ACC112 (cell line): Measurements from ENCODE around the gene RXFP3.
"Not testable (repeated sequence)": the region's sequence is repeated elsewhere in the genome, so short reads cannot be mapped to it uniquely, and the experiment has no call there.

Source experiments
- H2AFZ ChIP-seq: fragments of 200-600 bp; sonication (generic); one replicate; pipeline ENCODE4 v1.6.0; 2017; ENCODE audit warnings: antibody characterized with exemption, low read length; ENCODE audit not compliant: unreplicated experiment
- H3K27ac ChIP-seq: fragments of 200-600 bp; sonication (generic); 2 replicates; pipeline ENCODE4 v1.5.1; 2014; ENCODE audit warnings: low read depth, mild to moderate bottlenecking, antibody characterized with exemption, low read length, moderate library complexity
- H3K27me3 ChIP-seq: fragments of 200-600 bp; sonication (generic); 2 replicates; pipeline ENCODE4 v1.6.1; 2014; ENCODE audit warnings: mild to moderate bottlenecking, antibody characterized with exemption, low read length, moderate library complexity, mixed read lengths; ENCODE audit not compliant: insufficient read depth
- H3K36me3 ChIP-seq: fragments of 200-600 bp; sonication (generic); 2 replicates; pipeline ENCODE4 v1.6.1; 2016; ENCODE audit warnings: mild to moderate bottlenecking, antibody characterized with exemption, low read length, moderate library complexity, mixed read lengths; ENCODE audit not compliant: insufficient read depth
- H3K4me1 ChIP-seq: fragments of 200-600 bp; sonication (generic); one replicate; pipeline ENCODE4 v1.6.1; 2016; ENCODE audit warnings: low read length, mixed read lengths; ENCODE audit not compliant: insufficient read depth, unreplicated experiment, control insufficient read depth
- H3K4me3 ChIP-seq: fragments of 200-600 bp; sonication (generic); 2 replicates; pipeline ENCODE4 v1.5.1; 2014; ENCODE audit warnings: mild to moderate bottlenecking, low read depth, low read length
- H3K79me2 ChIP-seq: fragments of 200-600 bp; sonication (generic); one replicate; pipeline ENCODE4 v1.6.0; 2016; ENCODE audit warnings: low read length; ENCODE audit not compliant: control insufficient read depth, unreplicated experiment, insufficient read depth

RXFP3 gene

GRCh38 chr5:33903118-33903517 is 33.1 kb upstream of the RXFP3 start:
- Histone ChIP-seq H3K79me2 (no peaks in the 10 kb centered on the region), H3K36me3 (no peaks in the 10 kb centered on the region; the same call in 1 of the 2 replicates), H3K4me1 (no peaks in the 10 kb centered on the region), H2AFZ (no peak overlapping the region), H3K27me3 (no peaks in the 10 kb centered on the region), H3K4me3 (no peak overlapping the region), H3K27ac (no peak overlapping the region)

DNA sequence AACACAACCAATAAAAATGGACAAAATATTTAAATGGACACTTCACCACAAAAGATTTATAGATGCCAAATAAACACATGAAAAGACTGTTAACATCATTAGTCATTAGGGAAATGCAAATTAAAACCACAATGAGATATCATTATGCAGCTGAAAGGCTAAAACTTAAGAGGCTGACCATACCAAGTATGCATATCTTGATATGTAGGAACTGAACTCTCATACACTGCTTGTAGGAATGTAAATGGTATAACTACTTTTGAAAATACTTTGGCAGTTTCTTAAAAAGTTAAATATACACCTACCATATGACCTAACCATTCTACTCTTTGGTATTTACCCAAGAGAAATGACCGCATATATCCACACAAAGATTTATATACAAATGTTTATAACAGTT is 30.8 kb upstream of the RXFP3 start:
- H3K79me2 ChIP-seq, result no peaks in the 10 kb centered on the region
- no peak overlapping the region for H3K4me3 ChIP-seq
- no peaks in the 10 kb centered on the region; the same call in 1 of the 2 replicates for H3K36me3 ChIP-seq
- H3K27me3 ChIP-seq, result no peaks in the 10 kb centered on the region
- no peak overlapping the region for H2AFZ ChIP-seq
- H3K27ac ChIP-seq, result no peak overlapping the region
- no peaks in the 10 kb centered on the region for H3K4me1 ChIP-seq

- not testable (repeated sequence) for H3K27me3 ChIP-seq, H3K4me1 ChIP-seq, H3K4me3 ChIP-seq, H3K36me3 ChIP-seq, H3K79me2 ChIP-seq, H3K27ac ChIP-seq, H2AFZ ChIP-seq
These were observed 29.9 kb upstream of the RXFP3 start for GRCh38 chr5:33906248-33906647.

GRCh38 chr5:33914844-33915243 is 21.3 kb upstream of the RXFP3 start:
- H3K4me1 ChIP-seq, H3K27ac ChIP-seq, H2AFZ ChIP-seq, H3K36me3 ChIP-seq, H3K79me2 ChIP-seq, H3K4me3 ChIP-seq: not testable (repeated sequence)
- peaks cover 17% of the 10 kb centered on the region; the same call in 1 of the 2 replicates for H3K27me3 ChIP-seq

GRCh38 chr5:33921002-33921401 is 15.2 kb upstream of the RXFP3 start:
- peaks cover 15% of the 10 kb centered on the region; the same call in 1 of the 2 replicates for H3K27me3 ChIP-seq
- no peak overlapping the region for H2AFZ ChIP-seq
- H3K27ac ChIP-seq, result no peak overlapping the region
- no peaks in the 10 kb centered on the region for H3K79me2 ChIP-seq
- H3K4me3 ChIP-seq, result no peak overlapping the region
- H3K36me3 ChIP-seq, result no peaks in the 10 kb centered on the region
- H3K4me1 ChIP-seq, result no peaks in the 10 kb centered on the region

GRCh38 chr5:33925278-33925677 is 10.9 kb upstream of the RXFP3 start:
- no peaks in the 10 kb centered on the region for H3K36me3 ChIP-seq
- H3K4me1 ChIP-seq, result no peaks in the 10 kb centered on the region
- no peak overlapping the region for H3K4me3 ChIP-seq
- no peaks in the 10 kb centered on the region for H3K79me2 ChIP-seq
- no peak overlapping the region for H2AFZ ChIP-seq
- peaks cover 6% of the 10 kb centered on the region; the same call in 1 of the 2 replicates for H3K27me3 ChIP-seq
- H3K27ac ChIP-seq, result no peak overlapping the region

- Histone ChIP-seq H3K27me3 (no peaks in the 10 kb centered on the region), H3K79me2 (no peaks in the 10 kb centered on the region), H3K4me1 (no peaks in the 10 kb centered on the region), H2AFZ (no peak overlapping the region), H3K4me3 (no peak overlapping the region), H3K36me3 (no peaks in the 10 kb centered on the region), H3K27ac (no peak overlapping the region)
These were observed 8.5 kb upstream of the RXFP3 start for GRCh38 chr5:33927685-33928084.

DNA sequence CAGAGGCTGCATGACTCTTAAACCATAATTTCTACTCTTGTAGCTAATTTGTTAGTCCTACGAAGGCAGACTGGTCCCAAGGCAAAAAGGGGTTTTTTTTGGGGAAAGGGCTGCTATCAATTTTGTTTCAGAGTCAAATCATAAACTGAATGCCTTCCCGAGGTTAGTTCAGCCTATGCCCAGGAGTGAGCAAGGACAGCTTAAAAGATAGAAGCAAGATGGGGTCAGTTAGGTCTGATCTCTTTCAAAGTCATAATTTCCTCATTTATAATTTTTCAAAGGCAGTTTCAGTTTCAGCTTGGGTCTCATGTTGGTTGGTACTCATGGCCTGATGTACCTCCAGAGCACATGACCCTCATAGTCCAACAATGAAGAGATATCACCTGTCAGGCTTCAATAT is 7.9 kb upstream of the RXFP3 start:
- Histone ChIP-seq H3K4me1 (no peaks in the 10 kb centered on the region), H3K27ac (no peak overlapping the region), H2AFZ (no peak overlapping the region), H3K27me3 (no peaks in the 10 kb centered on the region), H3K36me3 (no peaks in the 10 kb centered on the region), H3K4me3 (no peak overlapping the region), H3K79me2 (no peaks in the 10 kb centered on the region)

DNA sequence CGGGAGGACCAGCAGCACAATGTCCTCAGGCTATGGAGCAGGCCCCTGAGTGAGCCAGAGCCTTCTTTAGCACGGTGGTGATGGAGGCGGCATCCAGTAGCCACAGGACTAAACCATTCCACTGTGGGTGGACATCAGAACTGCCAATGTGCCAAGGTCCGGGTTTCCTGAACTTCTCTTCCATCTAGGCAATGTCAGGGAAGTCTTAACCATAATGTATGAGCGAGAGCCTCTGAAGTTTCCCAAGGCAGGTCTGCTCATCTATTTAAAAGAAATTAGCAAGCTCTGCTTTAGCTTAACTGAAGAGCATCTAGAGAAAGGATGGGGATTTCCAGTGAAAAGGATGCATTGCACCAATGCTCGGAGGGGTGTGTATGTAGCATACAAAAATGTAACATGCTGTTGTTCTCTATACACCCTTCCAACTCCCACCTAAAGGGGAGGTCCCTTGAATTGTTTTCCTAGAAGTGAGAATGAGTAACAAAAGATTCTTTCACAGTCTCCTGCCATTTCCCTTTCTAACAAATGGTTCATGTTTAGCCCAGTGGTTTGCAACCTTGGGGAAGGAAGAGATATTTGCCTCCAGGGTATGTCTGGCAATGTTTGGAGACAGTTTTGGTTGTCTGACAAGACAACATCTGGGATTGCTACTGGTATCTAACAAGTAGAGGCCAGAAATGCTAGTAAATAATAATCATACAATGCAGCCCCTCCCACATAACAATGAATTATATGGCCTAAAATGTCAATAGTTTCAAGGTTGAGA is 6.1 kb upstream of the RXFP3 start:
- Histone ChIP-seq H3K36me3 (no peaks in the 10 kb centered on the region), H3K4me3 (no peak overlapping the region), H3K4me1 (peaks cover 9% of the 10 kb centered on the region), H3K27me3 (no peaks in the 10 kb centered on the region), H2AFZ (no peak overlapping the region), H3K79me2 (no peaks in the 10 kb centered on the region), H3K27ac (no peak overlapping the region)

DNA sequence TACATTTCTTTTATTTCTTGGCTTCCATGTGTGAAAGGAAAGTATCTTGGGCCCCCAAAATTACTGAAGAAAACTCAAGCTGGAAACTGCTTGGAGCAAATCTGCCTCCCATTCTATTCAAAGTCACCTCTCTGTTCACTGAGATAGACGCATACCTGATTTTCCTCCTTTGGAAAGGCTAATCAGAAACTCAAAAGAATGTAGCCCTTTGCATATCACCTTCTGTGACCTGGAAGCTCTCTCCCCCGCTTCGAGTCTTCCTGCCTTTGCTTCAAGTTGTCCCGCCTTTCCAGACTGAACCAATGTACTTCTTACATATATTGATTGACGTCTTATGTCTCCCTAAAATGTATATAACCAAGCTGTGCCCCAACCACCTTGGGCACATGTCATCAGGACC is 5.0 kb upstream of the RXFP3 start:
- Histone ChIP-seq H3K4me1 (peaks cover 9% of the 10 kb centered on the region), H3K4me3 (no peak overlapping the region)

DNA sequence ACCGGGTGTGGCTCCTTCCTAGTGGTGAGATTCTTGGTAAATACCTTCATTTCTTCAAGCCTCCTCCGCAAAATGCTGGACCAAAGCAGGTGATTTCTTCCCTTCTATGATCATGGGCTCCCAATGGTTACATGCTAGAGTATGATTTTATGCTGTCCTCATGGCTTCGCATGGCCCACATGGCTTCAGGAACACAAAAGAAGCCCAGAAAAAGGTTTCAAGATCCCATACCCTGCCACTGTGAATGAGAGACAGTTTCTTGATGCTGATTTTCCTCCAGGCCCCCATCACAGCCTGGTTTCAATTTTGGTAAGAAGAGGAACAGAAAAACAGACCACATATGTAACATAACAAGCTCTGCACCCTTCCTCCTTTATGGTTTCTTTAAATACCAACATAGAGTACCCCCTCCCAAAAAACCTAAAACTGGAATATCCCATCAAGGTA is 2.4 kb upstream of the RXFP3 start:
- peaks cover 14% of the 10 kb centered on the region for H3K4me1 ChIP-seq
- no peak overlapping the region for H3K4me3 ChIP-seq
- H3K79me2 ChIP-seq, result no peaks in the 10 kb centered on the region
- H3K27me3 ChIP-seq, result peaks cover 27% of the 10 kb centered on the region
- peak overlapping the region; percentile 25; the same call in 1 of the 2 replicates for H3K27ac ChIP-seq
- no peak overlapping the region for H2AFZ ChIP-seq
- no peaks in the 10 kb centered on the region for H3K36me3 ChIP-seq

More for the DNA sequence above, 5.0 kb upstream of the RXFP3 start:
- peaks cover 1% of the 10 kb centered on the region for H3K27me3 ChIP-seq
- H3K36me3 ChIP-seq, result no peaks in the 10 kb centered on the region
- no peak overlapping the region for H3K27ac ChIP-seq
- H2AFZ ChIP-seq, result no peak overlapping the region
- H3K79me2 ChIP-seq, result no peaks in the 10 kb centered on the region
